ENCODE measurements around the gene RXRG.
A peak's percentile ranks its signal among the peaks of the same experiment; 100 is the strongest.

The RXRG gene

GRCh38 chr1:165403835-165404482, 41.0 kb downstream of the RXRG start:
- peak; percentile 27 for DNase-seq

DNA sequence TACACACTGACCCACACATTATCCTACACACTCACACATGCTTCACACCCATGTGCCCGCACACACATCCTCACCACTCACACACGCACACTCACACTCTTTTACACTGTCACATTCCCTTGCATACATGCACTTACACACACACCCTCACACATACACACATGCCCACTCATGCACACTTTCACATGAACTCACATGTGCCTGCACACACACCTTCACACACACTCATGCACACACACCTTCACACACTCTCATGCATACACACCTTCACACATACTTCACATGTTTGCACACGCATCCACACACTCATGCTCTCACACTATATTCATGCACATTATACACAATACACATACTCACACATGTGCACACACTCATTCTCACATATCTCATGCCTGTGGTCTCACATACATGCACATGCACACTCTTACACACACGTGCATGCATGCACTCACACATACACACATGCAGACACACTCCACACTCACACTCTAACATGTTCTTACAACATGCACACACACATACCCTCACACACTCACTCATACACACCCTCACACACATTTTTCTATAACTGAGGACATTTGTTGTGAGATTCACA, 42.3 kb downstream of the RXRG start:
- no peak for DNase-seq

DNA sequence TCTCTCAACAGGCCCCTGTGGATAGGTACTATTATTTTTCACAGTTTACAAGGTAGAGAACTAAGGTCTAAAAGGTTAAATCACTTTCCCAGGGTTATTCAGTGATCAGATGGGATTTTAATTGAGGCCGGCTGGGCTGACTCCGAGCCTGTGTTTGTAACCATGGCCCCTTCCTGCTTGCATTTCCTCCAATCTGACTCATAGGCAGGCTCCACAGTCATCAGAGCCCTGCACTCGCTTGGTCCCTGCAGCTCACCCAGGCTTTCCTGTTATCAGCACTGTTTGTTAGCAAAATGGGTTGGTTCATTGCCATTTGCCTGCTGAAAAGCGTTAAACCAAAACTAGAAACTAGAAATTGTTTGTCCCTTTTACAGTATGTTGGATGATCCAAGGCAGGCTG, 47.0 kb downstream of the RXRG start:
- DNase-seq: peak; percentile 49

DNA sequence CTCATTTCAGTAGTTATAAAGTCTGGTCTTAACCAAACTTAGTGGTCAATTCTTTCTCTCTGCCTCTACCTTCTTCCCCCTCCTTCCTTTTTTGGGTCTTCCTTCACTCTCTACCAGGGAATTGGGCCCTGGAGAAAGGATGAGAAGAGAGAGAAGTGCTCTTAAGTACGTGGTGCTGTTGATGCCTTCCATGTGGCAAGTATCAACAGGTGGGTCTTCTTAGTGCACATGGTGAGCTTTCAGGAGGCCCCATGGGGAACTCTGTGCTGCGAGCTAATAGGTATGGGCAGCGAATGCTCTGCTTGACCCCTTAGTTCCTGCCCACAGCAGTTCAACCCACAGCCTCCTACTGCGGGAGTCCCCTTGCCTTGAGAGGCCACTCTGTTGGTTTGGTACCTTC, 49.0 kb downstream of the RXRG start:
- DNase-seq: no peak

DNA sequence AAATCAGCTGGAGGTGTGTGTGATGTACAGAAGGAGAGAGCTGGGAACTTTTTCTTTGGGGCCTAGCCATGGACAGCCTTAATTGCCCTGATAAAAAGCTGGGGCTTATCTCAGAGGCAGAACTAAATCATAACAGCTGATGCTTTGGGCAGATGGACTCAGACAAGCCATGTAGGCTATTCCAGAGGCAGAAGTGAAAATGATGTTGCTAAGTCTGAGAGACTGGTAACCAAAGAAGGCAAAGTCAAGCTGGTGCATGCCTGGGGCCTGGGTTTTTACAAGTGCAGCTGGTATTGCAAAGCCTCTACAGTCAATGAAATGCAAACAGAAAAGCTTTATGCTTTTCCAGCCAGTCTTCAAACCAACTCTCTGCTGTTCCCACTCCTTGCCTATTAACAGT, 49.4 kb downstream of the RXRG start:
- DNase-seq: no peak

- peak; percentile 93 for DNase-seq
Observed at GRCh38 chr1:165392634-165393571, 52.0 kb downstream of the RXRG start.

DNA sequence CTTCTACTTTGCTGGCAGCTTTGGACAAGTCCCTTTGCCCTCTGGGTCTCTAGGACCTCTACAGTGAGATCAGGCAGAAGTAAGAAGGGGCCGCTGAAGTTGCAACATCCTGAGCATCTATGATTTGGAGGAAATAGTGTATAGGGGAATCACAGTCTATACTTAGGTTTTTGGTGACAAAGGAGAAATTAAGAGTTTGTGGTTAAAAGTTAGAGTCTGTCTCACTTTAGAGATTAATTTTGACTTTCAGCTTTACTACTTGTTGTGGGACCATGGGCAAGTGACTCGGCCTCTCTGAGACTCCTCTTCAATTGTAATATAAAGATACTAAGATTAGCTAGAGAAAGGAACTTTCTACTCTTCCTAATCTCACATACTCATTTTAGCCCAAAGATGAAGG, 55.3 kb downstream of the RXRG start:
- DNase-seq: no peak

DNA sequence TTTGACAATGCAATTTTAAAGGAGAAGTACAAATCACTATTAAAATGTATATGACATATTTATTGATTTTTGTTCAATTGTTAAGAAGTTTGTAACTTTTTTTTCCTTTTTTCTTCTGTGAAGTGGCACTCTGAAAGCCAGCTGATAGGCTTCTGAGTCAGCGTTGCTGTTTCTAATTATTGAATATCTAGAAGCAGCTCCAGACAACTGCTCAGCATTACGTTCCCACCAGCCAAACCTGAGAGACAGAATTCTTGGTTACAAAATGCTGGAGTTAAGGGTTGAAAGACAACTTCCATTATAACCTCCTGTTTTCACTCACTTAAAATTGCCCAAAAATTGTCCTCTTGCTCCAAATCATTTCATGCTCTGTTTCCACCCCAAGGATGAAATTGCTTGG, 57.0 kb downstream of the RXRG start:
- no peak for DNase-seq

- DNase-seq: no peak
Observed at GRCh38 chr1:165387505-165387904, 57.4 kb downstream of the RXRG start.

DNA sequence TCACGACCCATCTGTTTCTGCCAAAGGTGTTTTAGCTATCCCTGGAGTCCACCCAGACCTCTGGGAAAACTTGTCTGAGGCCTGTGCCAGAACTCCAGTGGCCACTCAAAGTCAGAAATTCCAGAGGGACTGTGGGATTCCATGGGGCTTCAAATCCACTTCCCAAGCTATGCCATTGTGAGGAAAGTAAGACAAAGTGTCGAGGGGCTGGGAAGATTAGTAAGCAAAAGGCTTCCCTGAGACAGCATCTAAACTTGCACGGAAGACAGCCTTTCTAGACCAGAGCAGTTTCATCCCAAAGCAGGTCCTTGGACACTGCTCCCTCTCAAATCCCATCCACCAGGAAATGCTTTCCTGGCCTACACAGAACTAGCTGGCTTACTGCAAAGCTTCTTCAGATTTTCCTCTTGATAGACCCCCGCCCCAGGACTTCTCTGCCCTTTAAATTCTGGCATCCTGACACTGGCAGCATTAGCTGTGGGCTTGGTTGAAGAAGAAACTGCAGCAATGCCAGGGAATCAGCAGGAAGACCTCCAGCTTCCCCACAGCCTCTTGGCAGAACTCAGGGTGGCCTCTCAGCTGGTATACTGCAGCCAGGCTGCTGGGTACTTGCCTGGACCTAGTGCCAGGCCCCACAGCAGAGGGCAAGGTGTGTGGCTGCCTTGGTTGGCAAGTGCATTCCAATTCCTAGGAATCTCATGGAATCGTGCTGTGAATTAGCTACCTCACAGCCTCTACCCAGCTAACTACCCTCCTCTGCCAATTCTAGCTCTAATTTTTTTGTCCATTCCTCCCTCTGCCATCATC, 61.1 kb downstream of the RXRG start:
- no peak for DNase-seq

DNA sequence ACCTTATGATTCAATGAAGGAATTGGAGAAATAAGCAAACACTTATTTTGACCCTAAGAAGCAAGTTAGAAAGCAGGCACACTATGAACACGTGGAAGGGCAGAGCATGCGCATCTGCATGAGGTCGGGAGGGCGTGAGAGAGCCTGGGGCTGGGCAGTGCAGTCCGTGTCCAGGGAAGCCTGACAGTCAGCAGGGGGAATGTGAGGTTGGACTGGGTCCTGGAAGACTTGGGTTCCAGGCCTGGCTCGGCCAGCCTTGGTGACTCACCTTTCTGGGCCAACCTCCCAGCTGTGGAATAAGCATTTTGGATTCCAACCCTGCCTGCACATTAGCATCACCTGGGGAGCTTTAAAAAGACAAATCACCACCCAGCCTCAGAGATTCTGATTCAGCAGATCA, 61.9 kb downstream of the RXRG start:
- DNase-seq: no peak

- no peak for DNase-seq
Observed at GRCh38 chr1:165381745-165382505, 63.0 kb downstream of the RXRG start.

DNA sequence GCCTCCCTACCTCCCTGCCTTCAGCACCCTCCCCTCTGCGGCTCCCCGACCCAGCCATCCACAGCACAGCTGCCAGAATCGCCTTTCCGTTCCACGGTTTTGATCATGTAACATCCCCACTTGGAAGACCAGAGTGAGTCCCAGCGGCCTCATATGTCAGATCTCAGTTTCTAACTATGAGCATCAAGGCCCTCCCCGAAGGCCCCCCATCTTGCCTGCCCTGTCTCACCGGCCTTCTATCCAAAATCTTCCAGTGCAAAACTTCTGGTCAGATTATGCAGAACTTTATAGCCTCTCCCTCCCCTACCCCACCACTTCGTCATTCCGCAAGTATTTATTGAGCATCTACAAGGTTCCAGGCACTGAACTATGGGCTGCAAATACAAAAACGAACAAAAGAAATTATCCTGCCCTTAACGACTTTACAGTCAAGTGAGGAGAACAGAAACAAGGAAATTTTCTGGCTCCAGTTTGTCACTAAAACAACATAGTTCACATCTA, 68.1 kb downstream of the RXRG start:
- no peak for DNase-seq

GRCh38 chr1:165376041-165376810, 68.7 kb downstream of the RXRG start:
- DNase-seq: peak; percentile 50

GRCh38 chr1:165375623-165376022, 69.3 kb downstream of the RXRG start:
- no peak for DNase-seq

GRCh38 chr1:165371588-165372225, 73.2 kb downstream of the RXRG start:
- no peak for DNase-seq

GRCh38 chr1:165369255-165369848, 75.6 kb downstream of the RXRG start:
- peak; percentile 65 for DNase-seq

GRCh38 chr1:165367375-165367993, 77.4 kb downstream of the RXRG start:
- peak; percentile 82 for DNase-seq

DNA sequence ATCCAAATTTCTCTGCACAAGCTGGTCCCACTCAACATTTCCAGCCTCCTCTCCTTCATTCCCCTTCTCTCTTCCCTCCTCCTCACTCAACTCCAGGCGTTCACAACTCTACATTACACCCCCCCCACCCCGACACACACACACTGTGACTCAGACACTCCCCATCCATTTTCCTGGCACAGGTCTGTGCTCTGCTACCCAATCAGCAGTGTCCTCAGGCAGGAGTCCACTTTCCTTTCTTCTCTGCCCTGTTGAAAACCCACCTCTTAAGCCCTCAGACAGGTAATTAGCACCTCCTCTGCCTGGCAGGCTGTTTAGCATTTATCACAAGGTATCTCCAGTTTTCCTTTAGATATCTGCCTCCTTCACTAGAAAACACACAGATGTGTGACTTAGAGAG, 79.6 kb downstream of the RXRG start:
- no peak for DNase-seq

Data from CD4-positive, alpha-beta T cell treated with Interleukin-17A for 4 hours (primary cell).